Neural cell (in vitro differentiated cells): ENCODE results near the gene SLC24A3. TPM values are rescaled to one million over a fixed set of nuclear protein-coding genes. Genes with fewer than 3 reads are reported as not detected.

Experiments used
- H2AFZ ChIP-seq: fragments of 200-600, 300-800 bp; sonication (generic), shearing (Covaris generic); 2 replicates; pipeline ENCODE4 v1.6.0; 2014; ENCODE audit warnings: low read depth, mild to moderate bottlenecking, antibody characterized with exemption, low read length, moderate library complexity
- H3F3A ChIP-seq: fragments of 200-600 bp; shearing (Covaris generic); 2 replicates; pipeline ENCODE4 v1.6.1; 2016; ENCODE audit warnings: mild to moderate bottlenecking, moderate library complexity, mixed read lengths, antibody characterized with exemption, low read length; ENCODE audit not compliant: insufficient read depth, poor library complexity, severe bottlenecking
- H3K27ac ChIP-seq: fragments of 200-600, 300-800 bp; sonication (generic), shearing (Covaris generic); 2 replicates; pipeline ENCODE4 v1.5.1; 2014; ENCODE audit warnings: mild to moderate bottlenecking, low read length, moderate library complexity
- H3K27me3 ChIP-seq: fragments of 300-800, 200-600 bp; sonication (generic), shearing (Covaris generic); 2 replicates; pipeline ENCODE4 v1.6.0; 2014; ENCODE audit warnings: mild to moderate bottlenecking, low read depth, low read length, moderate library complexity; ENCODE audit not compliant: insufficient read depth
- H3K36me3 ChIP-seq: fragments of 300-800, 200-600 bp; sonication (generic), shearing (Covaris generic); 2 replicates; pipeline ENCODE4 v1.5.1; 2014; ENCODE audit warnings: mild to moderate bottlenecking, antibody characterized with exemption, low read length, moderate library complexity; ENCODE audit not compliant: insufficient read depth
- H3K4me2 ChIP-seq: fragments of 300-800, 200-600 bp; sonication (generic), shearing (Covaris generic); 2 replicates; pipeline ENCODE4 v1.6.0; 2014; ENCODE audit warnings: mild to moderate bottlenecking, low read length
- H3K4me3 ChIP-seq: fragments of 300-800, 200-600 bp; sonication (generic), shearing (Covaris generic); 2 replicates; pipeline ENCODE4 v1.5.1; 2014; ENCODE audit warnings: mild to moderate bottlenecking, low read length, moderate library complexity
- H3K79me2 ChIP-seq: fragments of 200-600 bp; shearing (Covaris generic); replicated peaks from 2 replicates; pipeline ENCODE4 v1.6.0; 2014; ENCODE audit warnings: mild to moderate bottlenecking, low read length, moderate library complexity; ENCODE audit not compliant: insufficient read depth
- H3K9ac ChIP-seq: fragments of 300-800, 200-600 bp; sonication (generic), shearing (Covaris generic); 2 replicates; pipeline ENCODE4 v1.6.1; 2016; ENCODE audit warnings: mild to moderate bottlenecking, low read length, mixed read lengths
- H3K9me2 ChIP-seq: fragments of 200-600 bp; shearing (Covaris generic); 2 replicates; pipeline ENCODE4 v1.6.1; 2016; ENCODE audit warnings: mild to moderate bottlenecking, low read length, mixed read lengths; ENCODE audit not compliant: insufficient read depth
- H3K9me3 ChIP-seq: fragments of 200-600, 300-800 bp; sonication (generic), shearing (Covaris generic); 2 replicates; pipeline ENCODE4 v1.6.1; 2016; ENCODE audit warnings: mild to moderate bottlenecking, mixed run types, low read length, moderate library complexity, mixed read lengths
- H4K20me1 ChIP-seq: fragments of 200-600 bp; shearing (Covaris generic); 2 replicates; pipeline ENCODE4 v1.6.1; 2016; ENCODE audit warnings: mild to moderate bottlenecking, mixed run types; ENCODE audit not compliant: insufficient read depth
- CTCF ChIP-seq: fragments of 450-650 bp; IDR thresholded peaks from 2 replicates; pipeline ENCODE4 v1.5.1; 2014; ENCODE audit warnings: antibody characterized with exemption, mild to moderate bottlenecking, moderate library complexity; ENCODE audit not compliant: poor library complexity, severe bottlenecking
- EP300 ChIP-seq: fragments of 450-650 bp; conservative IDR thresholded peaks from 2 replicates; pipeline ENCODE4 v1.6.1; 2014; ENCODE audit warnings: antibody characterized with exemption, mild to moderate bottlenecking, moderate library complexity; ENCODE audit not compliant: poor library complexity, severe bottlenecking
- EZH2 ChIP-seq: fragments of 200-600, 300-800 bp; shearing (Covaris generic), sonication (generic); IDR thresholded peaks from 2 replicates; pipeline ENCODE4 v1.6.1; 2014; ENCODE audit warnings: antibody characterized with exemption, low read length, borderline replicate concordance, mild to moderate bottlenecking; ENCODE audit not compliant: insufficient read depth, poor library complexity, severe bottlenecking
- MXI1 ChIP-seq: fragments of 450-650 bp; conservative IDR thresholded peaks from 2 replicates; pipeline ENCODE4 v1.6.1; 2014; ENCODE audit warnings: antibody characterized with exemption, mild to moderate bottlenecking; ENCODE audit not compliant: poor library complexity, severe bottlenecking
- POLR2AphosphoS5 ChIP-seq: IDR thresholded peaks from 2 replicates; pipeline ENCODE4 v1.6.1; 2012
- RAD21 ChIP-seq: fragments of 450-650 bp; conservative IDR thresholded peaks from 2 replicates; pipeline ENCODE4 v1.6.1; 2014; ENCODE audit warnings: antibody characterized with exemption, mild to moderate bottlenecking, moderate library complexity
- SMC3 ChIP-seq: fragments of 450-650 bp; conservative IDR thresholded peaks from 2 replicates; pipeline ENCODE4 v1.6.1; 2014; ENCODE audit warnings: antibody characterized with exemption, mild to moderate bottlenecking, moderate library complexity; ENCODE audit not compliant: poor library complexity
- TAF1 ChIP-seq: IDR thresholded peaks from 2 replicates; pipeline ENCODE4 v1.6.1; 2012; ENCODE audit warnings: low read depth
- polyA plus RNA-seq: library from polyadenylated mRNA; depleted of rRNA; stranded (reverse); fragments of >200 nt; gene quantifications from 2 replicates; pipeline ENCODE4 v1.2.3, GENCODE V29; 2014
- TF ChIP-seq, protein P1 (sequence below): IDR thresholded peaks from 2 replicates; pipeline ENCODE4 v1.6.1; 2012; ENCODE audit warnings: borderline replicate concordance

Gene SLC24A3
- polyA plus RNA-seq, 1 donor from 2014 or later: 6.5 TPM

GRCh38 chr20:19600042-19600441, 387.6 kb downstream of the SLC24A3 start:
- no peaks in the 10 kb centered on the region for H3F3A ChIP-seq
- H3K79me2 ChIP-seq: no peaks in the 10 kb centered on the region
- H2AFZ ChIP-seq: no peak overlapping the region
- H3K9me2 ChIP-seq: no peaks in the 10 kb centered on the region
- H3K9ac ChIP-seq: no peak overlapping the region
- no peaks in the 10 kb centered on the region for H3K27me3 ChIP-seq
- H3K4me2 ChIP-seq: no peak overlapping the region
- H3K4me3 ChIP-seq: no peak overlapping the region
- no peaks in the 10 kb centered on the region for H4K20me1 ChIP-seq
- H3K27ac ChIP-seq: no peak overlapping the region
- no peak for TF ChIP-seq POLR2AphosphoS5
- TF ChIP-seq, protein P1, sequence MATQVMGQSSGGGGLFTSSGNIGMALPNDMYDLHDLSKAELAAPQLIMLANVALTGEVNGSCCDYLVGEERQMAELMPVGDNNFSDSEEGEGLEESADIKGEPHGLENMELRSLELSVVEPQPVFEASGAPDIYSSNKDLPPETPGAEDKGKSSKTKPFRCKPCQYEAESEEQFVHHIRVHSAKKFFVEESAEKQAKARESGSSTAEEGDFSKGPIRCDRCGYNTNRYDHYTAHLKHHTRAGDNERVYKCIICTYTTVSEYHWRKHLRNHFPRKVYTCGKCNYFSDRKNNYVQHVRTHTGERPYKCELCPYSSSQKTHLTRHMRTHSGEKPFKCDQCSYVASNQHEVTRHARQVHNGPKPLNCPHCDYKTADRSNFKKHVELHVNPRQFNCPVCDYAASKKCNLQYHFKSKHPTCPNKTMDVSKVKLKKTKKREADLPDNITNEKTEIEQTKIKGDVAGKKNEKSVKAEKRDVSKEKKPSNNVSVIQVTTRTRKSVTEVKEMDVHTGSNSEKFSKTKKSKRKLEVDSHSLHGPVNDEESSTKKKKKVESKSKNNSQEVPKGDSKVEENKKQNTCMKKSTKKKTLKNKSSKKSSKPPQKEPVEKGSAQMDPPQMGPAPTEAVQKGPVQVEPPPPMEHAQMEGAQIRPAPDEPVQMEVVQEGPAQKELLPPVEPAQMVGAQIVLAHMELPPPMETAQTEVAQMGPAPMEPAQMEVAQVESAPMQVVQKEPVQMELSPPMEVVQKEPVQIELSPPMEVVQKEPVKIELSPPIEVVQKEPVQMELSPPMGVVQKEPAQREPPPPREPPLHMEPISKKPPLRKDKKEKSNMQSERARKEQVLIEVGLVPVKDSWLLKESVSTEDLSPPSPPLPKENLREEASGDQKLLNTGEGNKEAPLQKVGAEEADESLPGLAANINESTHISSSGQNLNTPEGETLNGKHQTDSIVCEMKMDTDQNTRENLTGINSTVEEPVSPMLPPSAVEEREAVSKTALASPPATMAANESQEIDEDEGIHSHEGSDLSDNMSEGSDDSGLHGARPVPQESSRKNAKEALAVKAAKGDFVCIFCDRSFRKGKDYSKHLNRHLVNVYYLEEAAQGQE: no peak
- no peak for TF ChIP-seq CTCF
- no peak for TF ChIP-seq EP300
- no peak for TF ChIP-seq RAD21
- TF ChIP-seq TAF1: no peak
- no peak for TF ChIP-seq SMC3
- H3K36me3 ChIP-seq: no peaks in the 10 kb centered on the region
- no peaks in the 10 kb centered on the region for H3K9me3 ChIP-seq

- Histone ChIP-seq H3K79me2 (no peaks in the 10 kb centered on the region), H2AFZ (no peak overlapping the region), H3K9ac (no peak overlapping the region), H3K4me2 (no peak overlapping the region), H3K36me3 (no peaks in the 10 kb centered on the region), H3K27me3 (no peaks in the 10 kb centered on the region), H3K27ac (no peak overlapping the region), H3K9me3 (no peaks in the 10 kb centered on the region), H4K20me1 (no peaks in the 10 kb centered on the region), H3K9me2 (no peaks in the 10 kb centered on the region), H3F3A (no peaks in the 10 kb centered on the region), H3K4me3 (no peak overlapping the region)
- no peak for TF ChIP-seq EZH2
- TF ChIP-seq TAF1: no peak
- TF ChIP-seq EP300: no peak
- TF ChIP-seq, protein P1: no peak
- TF ChIP-seq RAD21: no peak
- no peak for TF ChIP-seq MXI1
- no peak for TF ChIP-seq SMC3
- TF ChIP-seq POLR2AphosphoS5: no peak
Measured at GRCh38 chr20:19601126-19601810, 388.8 kb downstream of the SLC24A3 start.
